ENCODE results near the gene ZFP92. TPM values are rescaled to one million over a fixed set of nuclear protein-coding genes. Genes with fewer than 3 reads are reported as not detected.

Gene ZFP92
- polyA plus RNA-seq, 3 donors from 2014 or later = 0.19 to 0.45 TPM; not detected in 1

GRCh38 chrX:153443476-153444332 lies 32.4 kb downstream of the ZFP92 start:
- H3K36me3 Mint-ChIP-seq = no peaks in the 10 kb centered on the region
- no peak for DNase-seq
- H3K27me3 Mint-ChIP-seq (ENCODE audit: low read depth in 3 of 3) = no peaks in the 10 kb centered on the region
- no peaks in the 10 kb centered on the region for H3K4me1 Mint-ChIP-seq
- H3K27ac Mint-ChIP-seq = no peak overlapping the region
- H3K4me3 Mint-ChIP-seq = no peak overlapping the region
- no peaks in the 10 kb centered on the region for H3K9me3 Mint-ChIP-seq

- no peak for DNase-seq
- no peaks in the 10 kb centered on the region for H3K9me3 Mint-ChIP-seq
- no peaks in the 10 kb centered on the region for H3K4me1 Mint-ChIP-seq
- H3K27ac Mint-ChIP-seq = no peak overlapping the region
- no peaks in the 10 kb centered on the region for H3K27me3 Mint-ChIP-seq (ENCODE audit: low read depth in 3 of 3)
- H3K36me3 Mint-ChIP-seq = no peaks in the 10 kb centered on the region
- no peak overlapping the region for H3K4me3 Mint-ChIP-seq
These were observed 33.2 kb downstream of the ZFP92 start for GRCh38 chrX:153444333-153445011.

- Mint-ChIP-seq H3K4me1 (no peaks in the 10 kb centered on the region), H3K4me3 (no peak overlapping the region), H3K9me3 (no peaks in the 10 kb centered on the region), H3K27me3 (ENCODE audit: low read depth in 3 of 3) (peaks cover 0 to 1% (median 0%) of the 10 kb centered on the region in 3 donors), H3K36me3 (no peaks in the 10 kb centered on the region), H3K27ac (no peak overlapping the region)
- DNase-seq = no peak
These were observed 34.0 kb downstream of the ZFP92 start for GRCh38 chrX:153445106-153445855.

GRCh38 chrX:153445856-153446635 lies 34.8 kb downstream of the ZFP92 start, which contains the start of gene TREX2:
TSS of gene TREX2 (minus strand) at chrX:153446056. CDS start at chrX:153445430, 626 bp downstream.
- Mint-ChIP-seq H3K4me1 (no peaks in the 10 kb centered on the region), H3K27ac (peak within 1 kb of the TSS in 1 of 6 donors; percentile 16), H3K36me3 (no peaks in the 10 kb centered on the region), H3K27me3 (ENCODE audit: low read depth in 3 of 3) (peaks cover 0 to 2% (median 0%) of the 10 kb centered on the region in 3 donors), H3K4me3 (no peak within 1 kb of the TSS), H3K9me3 (no peaks in the 10 kb centered on the region)
- DNase-seq = no peak

- Mint-ChIP-seq H3K4me3 (no peak overlapping the region), H3K36me3 (no peaks in the 10 kb centered on the region), H3K9me3 (no peaks in the 10 kb centered on the region), H3K4me1 (no peaks in the 10 kb centered on the region), H3K27ac (peak overlapping the region in 1 of 6 donors; percentile 16), H3K27me3 (ENCODE audit: low read depth in 3 of 3) (peaks cover 0 to 2% (median 0%) of the 10 kb centered on the region in 3 donors)
- no peak for DNase-seq
These were observed 35.3 kb downstream of the ZFP92 start for GRCh38 chrX:153446636-153446936.

GRCh38 chrX:153446950-153447580 lies 35.8 kb downstream of the ZFP92 start:
- Mint-ChIP-seq H3K27me3 (ENCODE audit: low read depth in 3 of 3) (peaks cover 0 to 2% (median 0%) of the 10 kb centered on the region in 3 donors), H3K36me3 (no peaks in the 10 kb centered on the region), H3K9me3 (no peaks in the 10 kb centered on the region), H3K4me3 (no peak overlapping the region), H3K27ac (no peak overlapping the region), H3K4me1 (no peaks in the 10 kb centered on the region)
- no peak for DNase-seq

- no peaks in the 10 kb centered on the region for H3K9me3 Mint-ChIP-seq
- no peak for DNase-seq
- H3K4me1 Mint-ChIP-seq = no peaks in the 10 kb centered on the region
- H3K27ac Mint-ChIP-seq = no peak overlapping the region
- peaks cover 0 to 2% (median 0%) of the 10 kb centered on the region in 3 donors for H3K27me3 Mint-ChIP-seq (ENCODE audit: low read depth in 3 of 3)
- H3K36me3 Mint-ChIP-seq = no peaks in the 10 kb centered on the region
- no peak overlapping the region for H3K4me3 Mint-ChIP-seq
These were observed 36.3 kb downstream of the ZFP92 start for GRCh38 chrX:153447581-153447960.

GRCh38 chrX:153448556-153449367 lies 37.5 kb downstream of the ZFP92 start:
- DNase-seq = no peak
- peaks cover 0 to 3% (median 0%) of the 10 kb centered on the region in 3 donors for H3K27me3 Mint-ChIP-seq (ENCODE audit: low read depth in 3 of 3)
- H3K4me1 Mint-ChIP-seq = no peaks in the 10 kb centered on the region
- H3K36me3 Mint-ChIP-seq = no peaks in the 10 kb centered on the region
- no peak overlapping the region for H3K27ac Mint-ChIP-seq
- no peak overlapping the region for H3K4me3 Mint-ChIP-seq
- H3K9me3 Mint-ChIP-seq = no peaks in the 10 kb centered on the region

- Mint-ChIP-seq H3K27me3 (ENCODE audit: low read depth in 3 of 3) (peaks cover 0 to 3% (median 0%) of the 10 kb centered on the region in 3 donors), H3K36me3 (no peaks in the 10 kb centered on the region), H3K4me3 (no peak overlapping the region), H3K9me3 (no peaks in the 10 kb centered on the region), H3K27ac (no peak overlapping the region), H3K4me1 (no peaks in the 10 kb centered on the region)
- no peak for DNase-seq
These were observed 38.3 kb downstream of the ZFP92 start for GRCh38 chrX:153449368-153450113.

GRCh38 chrX:153450114-153450948 lies 39.1 kb downstream of the ZFP92 start:
- no peaks in the 10 kb centered on the region for H3K4me1 Mint-ChIP-seq
- H3K27ac Mint-ChIP-seq = no peak overlapping the region
- peaks cover 0 to 3% (median 0%) of the 10 kb centered on the region in 3 donors for H3K27me3 Mint-ChIP-seq (ENCODE audit: low read depth in 3 of 3)
- no peak overlapping the region for H3K4me3 Mint-ChIP-seq
- H3K9me3 Mint-ChIP-seq = no peaks in the 10 kb centered on the region
- DNase-seq = no peak
- H3K36me3 Mint-ChIP-seq = no peaks in the 10 kb centered on the region

- H3K36me3 Mint-ChIP-seq = no peaks in the 10 kb centered on the region
- DNase-seq = no peak
- H3K4me3 Mint-ChIP-seq = no peak overlapping the region
- H3K9me3 Mint-ChIP-seq = no peaks in the 10 kb centered on the region
- H3K27me3 Mint-ChIP-seq (ENCODE audit: low read depth in 3 of 3) = peaks cover 0 to 3% (median 0%) of the 10 kb centered on the region in 3 donors
- no peak overlapping the region for H3K27ac Mint-ChIP-seq
- H3K4me1 Mint-ChIP-seq = no peaks in the 10 kb centered on the region
These were observed 39.6 kb downstream of the ZFP92 start for GRCh38 chrX:153450949-153451277.

All from immature natural killer cell (primary cell).